IMR-90 (cell line): Measurements from ENCODE around the gene USP36. TPM values are rescaled to one million over a fixed set of nuclear protein-coding genes. Genes with fewer than 3 reads are reported as not detected.
A peak's percentile ranks its signal among the peaks of the same experiment; 100 is the strongest.

Source experiments
- ATAC-seq: fragments of 200-7000 bp; cut with Tn5 transposase; 2 replicates; pipeline ENCODE4 v1.9.1; 2020; ENCODE audit warnings: low read depth, mild to moderate bottlenecking, moderate library complexity
- BruUV-seq: library from RNA; stranded (reverse); fragments of 400-500 nt; replicated peaks from 2 replicates; lab custom pipeline; 2021; lab: Mats Ljungman, UMichigan
- CTCF ChIA-PET: fragments of 300-600 bp; formaldehyde crosslinking; extraction: SDS; loops from one replicate; lab custom pipeline; 2021; ENCODE audit warnings: antibody characterized with exemption; lab: Yijun Ruan, JAX
- POLR2A ChIA-PET: fragments of 300-600 bp; sonication (Branson Sonifier 250); formaldehyde crosslinking; loops from one replicate; lab custom pipeline; 2022; ENCODE audit warnings: antibody characterized with exemption; ENCODE audit not compliant: unreplicated experiment; lab: Charles Lee
- DNase-seq: peaks from one replicate; pipeline ENCODE4 v3.0.0; 2013
- H2AFZ ChIP-seq: replicated peaks from 2 replicates; pipeline ENCODE3; 2013; ENCODE audit warnings: low read length, mild to moderate bottlenecking; ENCODE audit not compliant: poor library complexity
- H2AK5ac ChIP-seq: 2 replicates; pipeline ENCODE4 v1.6.1; 2013; ENCODE audit warnings: low read depth, low read length, inconsistent platforms
- H2AK9ac ChIP-seq: replicated peaks from 2 replicates; pipeline ENCODE3; 2013; ENCODE audit warnings: mild to moderate bottlenecking, low read depth, low read length, moderate library complexity; ENCODE audit not compliant: poor library complexity
- H2BK120ac ChIP-seq: 2 replicates; pipeline ENCODE4 v1.6.1; 2013; ENCODE audit warnings: low read depth, low read length, inconsistent platforms
- H2BK15ac ChIP-seq: 3 replicates; pipeline ENCODE4 v1.6.1; 2013; ENCODE audit warnings: low read depth, low read length, inconsistent platforms
- H2BK20ac ChIP-seq: 2 replicates; pipeline ENCODE4 v1.6.1; 2013; ENCODE audit warnings: low read depth, mild to moderate bottlenecking, inconsistent platforms, low read length, moderate library complexity
- H2BK5ac ChIP-seq: 2 replicates; pipeline ENCODE4 v1.6.1; 2013; ENCODE audit warnings: mild to moderate bottlenecking, low read depth, low read length, inconsistent platforms; ENCODE audit not compliant: poor library complexity, severe bottlenecking
- H3K14ac ChIP-seq: replicated peaks from 2 replicates; pipeline ENCODE4 v1.6.1; 2013; ENCODE audit warnings: low read depth, low read length, inconsistent platforms
- H3K18ac ChIP-seq: 2 replicates; pipeline ENCODE4 v1.6.1; 2013; ENCODE audit warnings: low read depth, low read length, control low read depth
- H3K23ac ChIP-seq: 2 replicates; pipeline ENCODE4 v1.6.1; 2013; ENCODE audit warnings: low read depth, low read length, inconsistent platforms
- H3K27ac ChIP-seq: 2 replicates; pipeline ENCODE4 v1.5.1; 2013; ENCODE audit warnings: mild to moderate bottlenecking, control low read depth, low read length; ENCODE audit not compliant: insufficient read depth
- H3K27me3 ChIP-seq: 2 replicates; pipeline ENCODE4 v1.6.1; 2013; ENCODE audit warnings: low read length; ENCODE audit not compliant: control insufficient read depth, insufficient read depth
- H3K36me3 ChIP-seq: 2 replicates; pipeline ENCODE4 v1.6.1; 2013; ENCODE audit warnings: low read length, mixed read lengths; ENCODE audit not compliant: control insufficient read depth, insufficient read depth
- H3K4ac ChIP-seq: 2 replicates; pipeline ENCODE4 v1.6.1; 2013; ENCODE audit warnings: low read depth, low read length, inconsistent platforms
- H3K4me1 ChIP-seq: 2 replicates; pipeline ENCODE4 v1.6.1; 2013; ENCODE audit warnings: low read length, mixed read lengths; ENCODE audit not compliant: control insufficient read depth, insufficient read depth
- H3K4me2 ChIP-seq: 2 replicates; pipeline ENCODE4 v1.6.1; 2013; ENCODE audit warnings: low read depth, mild to moderate bottlenecking, control low read depth, low read length, moderate library complexity
- H3K4me3 ChIP-seq: 2 replicates; pipeline ENCODE4 v1.5.1; 2013; ENCODE audit warnings: low read depth, mild to moderate bottlenecking, control low read depth, low read length, moderate library complexity; ENCODE audit not compliant: insufficient read depth
- H3K56ac ChIP-seq: 2 replicates; pipeline ENCODE4 v1.6.1; 2013; ENCODE audit warnings: low read length, inconsistent platforms; ENCODE audit not compliant: insufficient read depth; ENCODE audit errors: extremely low read depth
- H3K79me1 ChIP-seq, 2 experiments: 2 replicates each; pipeline ENCODE4 v1.6.1; 2013; ENCODE audit warnings: low read length in 2 of 2, inconsistent platforms in 1 of 2, low read depth in 1 of 2
- H3K9ac ChIP-seq: 2 replicates; pipeline ENCODE4 v1.6.1; 2013; ENCODE audit warnings: low read depth, low read length, control low read depth
- H3K9me1 ChIP-seq: 2 replicates; pipeline ENCODE4 v1.6.1; 2013; ENCODE audit warnings: low read length, inconsistent platforms; ENCODE audit not compliant: insufficient read depth
- H3K9me3 ChIP-seq: 2 replicates; pipeline ENCODE4 v1.6.1; 2013; ENCODE audit warnings: low read length; ENCODE audit not compliant: control insufficient read depth, insufficient read depth
- H4K20me1 ChIP-seq: 2 replicates; pipeline ENCODE4 v1.6.1; 2013; ENCODE audit warnings: low read length, inconsistent platforms; ENCODE audit not compliant: insufficient read depth
- H4K5ac ChIP-seq: 2 replicates; pipeline ENCODE4 v1.6.1; 2013; ENCODE audit warnings: mild to moderate bottlenecking, low read depth, low read length, control low read depth
- H4K8ac ChIP-seq, 2 experiments: 2 replicates each; pipeline ENCODE4 v1.6.1; 2013; ENCODE audit warnings: low read depth in 2 of 2, low read length in 2 of 2, control low read depth in 1 of 2, inconsistent platforms in 1 of 2
- H4K91ac ChIP-seq: 2 replicates; pipeline ENCODE4 v1.6.1; 2013; ENCODE audit warnings: low read depth, low read length, inconsistent platforms; ENCODE audit not compliant: insufficient read depth
- BHLHE40 ChIP-seq: fragments of 150-350 bp; IDR thresholded peaks from 2 replicates; pipeline ENCODE4 v1.6.1; 2016; ENCODE audit warnings: mild to moderate bottlenecking, low read depth, low read length
- CEBPB ChIP-seq: IDR thresholded peaks from 2 replicates; pipeline ENCODE4 v1.6.1; 2012; ENCODE audit warnings: low read depth, low read length, improper control_type of control experiment
- CHD1 ChIP-seq: IDR thresholded peaks from 2 replicates; pipeline ENCODE4 v1.6.1; 2012; ENCODE audit warnings: low read depth, low read length, improper control_type of control experiment
- CTCF ChIP-seq: conservative IDR thresholded peaks from 2 replicates; pipeline ENCODE4 v1.5.1; 2012; ENCODE audit warnings: mild to moderate bottlenecking, low read depth, low read length, improper control_type of control experiment
- ELK1 ChIP-seq: fragments of 150-350 bp; IDR thresholded peaks from 2 replicates; pipeline ENCODE4 v1.6.1; 2016; ENCODE audit warnings: low read depth, mild to moderate bottlenecking, low read length, moderate library complexity, borderline replicate concordance
- MAFK ChIP-seq: IDR thresholded peaks from 2 replicates; pipeline ENCODE4 v1.6.1; 2012; ENCODE audit warnings: low read depth, low read length, improper control_type of control experiment
- MAZ ChIP-seq: IDR thresholded peaks from 2 replicates; pipeline ENCODE4 v1.6.1; 2012; ENCODE audit warnings: low read depth, mild to moderate bottlenecking, low read length, improper control_type of control experiment, moderate library complexity, borderline replicate concordance
- MXI1 ChIP-seq: IDR thresholded peaks from 2 replicates; pipeline ENCODE4 v1.6.1; 2012; ENCODE audit warnings: low read depth, mild to moderate bottlenecking, low read length, moderate library complexity, borderline replicate concordance
- NFE2L2 ChIP-seq: fragments of 150-350 bp; IDR thresholded peaks from 2 replicates; pipeline ENCODE4 v1.6.1; 2016; ENCODE audit warnings: low read depth, mild to moderate bottlenecking, low read length
- POLR2A ChIP-seq: IDR thresholded peaks from 2 replicates; pipeline ENCODE4 v1.6.1; 2012; ENCODE audit warnings: mild to moderate bottlenecking, low read depth, low read length
- RAD21 ChIP-seq: IDR thresholded peaks from 2 replicates; pipeline ENCODE4 v1.6.1; 2012; ENCODE audit warnings: low read length, improper control_type of control experiment
- RCOR1 ChIP-seq: IDR thresholded peaks from 2 replicates; pipeline ENCODE4 v1.6.1; 2012; ENCODE audit warnings: mild to moderate bottlenecking, low read length, improper control_type of control experiment; ENCODE audit not compliant: insufficient replicate concordance
- RFX5 ChIP-seq: IDR thresholded peaks from 2 replicates; pipeline ENCODE4 v1.8.0; 2012; ENCODE audit warnings: low read depth, mild to moderate bottlenecking, low read length, moderate library complexity
- SMC3 ChIP-seq: fragments of 150-350 bp; IDR thresholded peaks from 2 replicates; pipeline ENCODE4 v1.6.1; 2016; ENCODE audit warnings: low read depth, mild to moderate bottlenecking, antibody characterized with exemption, low read length, moderate library complexity
- USF2 ChIP-seq: fragments of 150-350 bp; IDR thresholded peaks from 2 replicates; pipeline ENCODE4 v1.6.1; 2017; ENCODE audit warnings: mild to moderate bottlenecking, antibody characterized with exemption, low read length, low read depth
- WGBS, 2 experiments: methylation state at CpG; one replicate each; pipeline versions ENCODE4 v1.1.5 to v1.1.7; 2013; ENCODE audit warnings: missing lambda C conversion rate in 2 of 2; ENCODE audit not compliant: insufficient read length in 1 of 2; ENCODE audit errors: extremely low coverage in 2 of 2; 5-methylcytosine and 5-hydroxymethylcytosine counted together
- dilution Hi-C: fragments of 300-500 bp; cut with HindIII; formaldehyde crosslinking; loops from one replicate; pipeline ENCODE4 v1.14.3; 2018; ENCODE audit warnings: low sequenced_read_pairs; ENCODE audit not compliant: unreplicated experiment
- in situ Hi-C: fragments of 300-500 bp; cut with MboI; formaldehyde crosslinking; loops from 3 replicates; pipeline ENCODE4 v1.14.3; 2019; ENCODE audit warnings: low sequenced_read_pairs, inconsistent platforms, mixed read lengths
- intact Hi-C: fragments of 100-400 bp; cut with micrococcal nuclease; formaldehyde crosslinking; loops from 2 replicates; pipeline ENCODE4 v1.10.0; 2022
- polyA plus RNA-seq, 3 experiments: library from polyadenylated mRNA; depleted of rRNA; stranded (reverse); fragments of >200 nt; gene quantifications; 2 replicates each; pipeline ENCODE4 v1.2.3, GENCODE V29; 2012; ENCODE audit warnings: low replicate concordance in 1 of 3
- total RNA-seq: library from RNA; depleted of rRNA; stranded (reverse); fragments of >200 nt; gene quantifications from 2 replicates; pipeline ENCODE4 v1.2.3, GENCODE V29; 2012

The USP36 gene
- total and polyA plus RNA-seq, 2 of the 4 experiments (the other 2 are of a cell fraction): 30.6 to 38.3 TPM

GRCh38 chr17:78790552-78790951, 50.1 kb downstream of the USP36 start:
- POLR2A ChIA-PET: no interaction called here
- intact Hi-C loops: loop anchor here (2.0 kb wide), 1 partner anchor 18 kb away; no protein-coding TSS in a partner anchor
- H3K56ac ChIP-seq: no peak overlapping the region
- peaks cover 17% of the 10 kb centered on the region for H3K36me3 ChIP-seq
- dilution Hi-C loops: no loop called here
- CTCF ChIA-PET: no interaction called here
- H2AK9ac ChIP-seq: no peak overlapping the region
- BruUV-seq: no TSS peak
- in situ Hi-C loops: no loop called here
- peaks cover 0 to 40% of the 10 kb centered on the region in 2 experiments; a peak in 2 of 4 replicates for H3K79me1 ChIP-seq
- H3K9me1 ChIP-seq: peaks cover 33% of the 10 kb centered on the region
- H3K4me2 ChIP-seq: no peak overlapping the region; the same call in 1 of the 2 replicates
- no peak overlapping the region for H4K91ac ChIP-seq
- H3K4ac ChIP-seq: peak overlapping the region; percentile 69
- 0 out of 2 replicates have a peak overlapping the region, but pooled peaks have one; percentile 1 for H2BK120ac ChIP-seq
- no peak overlapping the region for H2BK20ac ChIP-seq
- peak overlapping the region; percentile 82 for H3K23ac ChIP-seq
- H3K9ac ChIP-seq: no peak overlapping the region
- peaks cover 27% of the 10 kb centered on the region for H3K4me1 ChIP-seq
- no peaks in the 10 kb centered on the region for H3K9me3 ChIP-seq
- no peaks in the 10 kb centered on the region for H3K27me3 ChIP-seq
- peak overlapping the region; percentile 42 for H2BK5ac ChIP-seq
- H4K8ac ChIP-seq: 0 out of 4 replicates have a peak overlapping the region, but pooled peaks of 1 of the 2 experiments have one; percentile 6
- no peak for DNase-seq
- H4K5ac ChIP-seq: peak overlapping the region; percentile 35
- no CpG with 5 or more reads among the region's 4 CpGs for WGBS, 2 experiments
- TF ChIP-seq POLR2A: no peak
- TF ChIP-seq RCOR1: no peak
- no peak for TF ChIP-seq MAFK
- TF ChIP-seq NFE2L2: no peak
- no peak for TF ChIP-seq CEBPB
- TF ChIP-seq USF2: no peak
- TF ChIP-seq RFX5: no peak
- TF ChIP-seq ELK1: no peak
- TF ChIP-seq MXI1: no peak
- no peak for TF ChIP-seq RAD21
- no peak for TF ChIP-seq CTCF
- no peak for TF ChIP-seq CHD1
- TF ChIP-seq SMC3: no peak
- TF ChIP-seq BHLHE40: no peak
- TF ChIP-seq MAZ: no peak
- H4K20me1 ChIP-seq: peaks cover 3% of the 10 kb centered on the region; the same call in 1 of the 2 replicates
- H3K14ac ChIP-seq: peak overlapping the region; percentile 76
- no peak for ATAC-seq
- no peak overlapping the region for H2BK15ac ChIP-seq
- H3K4me3 ChIP-seq: no peak overlapping the region
- H3K27ac ChIP-seq: peak overlapping the region; percentile 62; the same call in 1 of the 2 replicates
- peak overlapping the region; percentile 14; the same call in 1 of the 2 replicates for H2AK5ac ChIP-seq
- peak overlapping the region; percentile 42 for H3K18ac ChIP-seq
- no peak overlapping the region for H2AFZ ChIP-seq
